VCaP (cell line): ENCODE measurements around the gene GUCA2B.

Experiments used
- H3K27ac ChIP-seq: fragments of 450-650 bp; 2 replicates; pipeline ENCODE4 v1.5.1; 2017
- CTCF ChIP-seq: fragments of 450-650 bp; conservative IDR thresholded peaks from 2 replicates; pipeline ENCODE4 v1.5.1; 2017; ENCODE audit warnings: mild to moderate bottlenecking, moderate library complexity

GUCA2B gene

GRCh38 chr1:42141978-42142377 lies 11.2 kb upstream of the GUCA2B start:
- TF ChIP-seq CTCF, result no peak
- H3K27ac ChIP-seq, result no peak overlapping the region

- H3K27ac ChIP-seq, result no peak overlapping the region
- TF ChIP-seq CTCF, result no peak
These were observed 10.1 kb upstream of the GUCA2B start for GRCh38 chr1:42142894-42143675.

- no peak overlapping the region for H3K27ac ChIP-seq
These were observed 9.1 kb upstream of the GUCA2B start for GRCh38 chr1:42143896-42144710.

GRCh38 chr1:42144711-42145388 lies 8.4 kb upstream of the GUCA2B start:
- no peak for TF ChIP-seq CTCF
- no peak overlapping the region for H3K27ac ChIP-seq

More at GRCh38 chr1:42143896-42144710, 9.1 kb upstream of the GUCA2B start:
- no peak for TF ChIP-seq CTCF

GRCh38 chr1:42145389-42145716 lies 7.9 kb upstream of the GUCA2B start:
- no peak for TF ChIP-seq CTCF
- no peak overlapping the region for H3K27ac ChIP-seq

GRCh38 chr1:42145764-42146625 lies 7.2 kb upstream of the GUCA2B start:
- H3K27ac ChIP-seq, result no peak overlapping the region
- no peak for TF ChIP-seq CTCF
